GM23338 (cell line): ENCODE data around the gene TMEM123.

Source experiments
- CREB1 ChIP-seq: fragments of 250-450 bp; sonication (Bioruptor Pico); IDR thresholded peaks from 2 replicates; pipeline ENCODE4 v1.5.0; 2020; ENCODE audit warnings: low read depth, mild to moderate bottlenecking, moderate library complexity
- EZH2 ChIP-seq: fragments of 200-600 bp; sonication (generic); IDR thresholded peaks from one replicate; pipeline ENCODE4 v1.8.0; 2017; ENCODE audit warnings: antibody characterized with exemption, mild to moderate bottlenecking, low read depth; ENCODE audit not compliant: unreplicated experiment
- EZH2phosphoT487 ChIP-seq: fragments of 200-600 bp; sonication (generic); IDR thresholded peaks from one replicate; pipeline ENCODE4 v1.8.1; 2018; ENCODE audit warnings: antibody characterized with exemption; ENCODE audit not compliant: unreplicated experiment
- POLR2AphosphoS5 ChIP-seq: IDR thresholded peaks from 2 replicates; pipeline ENCODE4 v1.6.1; 2016; ENCODE audit warnings: antibody characterized with exemption, low read depth
- STAT1 ChIP-seq: IDR thresholded peaks from one replicate; pipeline ENCODE4 v1.6.1; 2016; ENCODE audit warnings: antibody characterized with exemption; ENCODE audit not compliant: unreplicated experiment
- ZNF114 ChIP-seq: fragments of 250-450 bp; sonication (Bioruptor Pico); IDR thresholded peaks from 2 replicates; pipeline ENCODE4 v1.5.0; 2020; ENCODE audit warnings: mild to moderate bottlenecking, moderate library complexity
- ZNF331 ChIP-seq: fragments of 250-450 bp; sonication (Bioruptor Pico); IDR thresholded peaks from 2 replicates; pipeline ENCODE4 v1.5.0; 2020; ENCODE audit warnings: low read depth, mild to moderate bottlenecking, moderate library complexity
- TF ChIP-seq, protein P1 (sequence below), 2 experiments: fragments of 200-600 bp in 1 of 2; sonication (generic) in 1 of 2; conservative IDR thresholded peaks; 2 replicates each; pipeline versions ENCODE4 v1.5.1 to v1.6.1; 2016 to 2017; ENCODE audit warnings: antibody characterized with exemption in 2 of 2, low read depth in 2 of 2, mild to moderate bottlenecking in 2 of 2, moderate library complexity in 1 of 2
- TF ChIP-seq, protein P2 (sequence below): IDR thresholded peaks from one replicate; pipeline ENCODE4 v1.6.1; 2018; ENCODE audit warnings: antibody characterized with exemption; ENCODE audit not compliant: unreplicated experiment
- TF ChIP-seq, protein P3 (sequence below): IDR thresholded peaks from 2 replicates; pipeline ENCODE4 v1.6.1; 2016; ENCODE audit warnings: antibody characterized with exemption
- TF ChIP-seq, protein P4 (sequence below): fragments of 250-450 bp; sonication (Bioruptor Pico); IDR thresholded peaks from 2 replicates; pipeline ENCODE4 v1.5.0; 2020; ENCODE audit warnings: mild to moderate bottlenecking, moderate library complexity

DNA sequence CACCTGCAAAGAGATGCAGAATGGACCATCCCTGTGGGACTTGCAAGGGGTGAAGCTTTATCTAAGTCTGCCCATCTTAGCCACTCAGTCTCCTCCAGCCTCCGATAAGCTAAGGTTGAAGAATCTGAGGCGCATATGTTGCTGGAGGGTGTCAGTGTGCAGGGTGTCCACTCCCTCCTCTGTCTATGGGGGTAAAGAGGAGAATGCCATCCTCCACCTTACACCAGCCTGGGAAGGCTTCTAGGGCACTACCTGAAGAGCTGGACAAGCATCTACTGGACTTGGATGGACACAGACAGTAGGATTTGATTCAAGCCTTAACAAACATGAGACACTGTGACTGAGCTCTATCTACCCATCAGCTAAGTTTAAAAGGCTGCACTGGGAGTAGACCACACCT is 46.5 kb downstream of the TMEM123 start:
- TF ChIP-seq, protein P1, sequence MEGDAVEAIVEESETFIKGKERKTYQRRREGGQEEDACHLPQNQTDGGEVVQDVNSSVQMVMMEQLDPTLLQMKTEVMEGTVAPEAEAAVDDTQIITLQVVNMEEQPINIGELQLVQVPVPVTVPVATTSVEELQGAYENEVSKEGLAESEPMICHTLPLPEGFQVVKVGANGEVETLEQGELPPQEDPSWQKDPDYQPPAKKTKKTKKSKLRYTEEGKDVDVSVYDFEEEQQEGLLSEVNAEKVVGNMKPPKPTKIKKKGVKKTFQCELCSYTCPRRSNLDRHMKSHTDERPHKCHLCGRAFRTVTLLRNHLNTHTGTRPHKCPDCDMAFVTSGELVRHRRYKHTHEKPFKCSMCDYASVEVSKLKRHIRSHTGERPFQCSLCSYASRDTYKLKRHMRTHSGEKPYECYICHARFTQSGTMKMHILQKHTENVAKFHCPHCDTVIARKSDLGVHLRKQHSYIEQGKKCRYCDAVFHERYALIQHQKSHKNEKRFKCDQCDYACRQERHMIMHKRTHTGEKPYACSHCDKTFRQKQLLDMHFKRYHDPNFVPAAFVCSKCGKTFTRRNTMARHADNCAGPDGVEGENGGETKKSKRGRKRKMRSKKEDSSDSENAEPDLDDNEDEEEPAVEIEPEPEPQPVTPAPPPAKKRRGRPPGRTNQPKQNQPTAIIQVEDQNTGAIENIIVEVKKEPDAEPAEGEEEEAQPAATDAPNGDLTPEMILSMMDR (conservative IDR thresholded peaks at IDR 0.05; ENCODE audit: low read depth in 2 of 2): no peak
- TF ChIP-seq EZH2: no peak
- TF ChIP-seq, protein P2, sequence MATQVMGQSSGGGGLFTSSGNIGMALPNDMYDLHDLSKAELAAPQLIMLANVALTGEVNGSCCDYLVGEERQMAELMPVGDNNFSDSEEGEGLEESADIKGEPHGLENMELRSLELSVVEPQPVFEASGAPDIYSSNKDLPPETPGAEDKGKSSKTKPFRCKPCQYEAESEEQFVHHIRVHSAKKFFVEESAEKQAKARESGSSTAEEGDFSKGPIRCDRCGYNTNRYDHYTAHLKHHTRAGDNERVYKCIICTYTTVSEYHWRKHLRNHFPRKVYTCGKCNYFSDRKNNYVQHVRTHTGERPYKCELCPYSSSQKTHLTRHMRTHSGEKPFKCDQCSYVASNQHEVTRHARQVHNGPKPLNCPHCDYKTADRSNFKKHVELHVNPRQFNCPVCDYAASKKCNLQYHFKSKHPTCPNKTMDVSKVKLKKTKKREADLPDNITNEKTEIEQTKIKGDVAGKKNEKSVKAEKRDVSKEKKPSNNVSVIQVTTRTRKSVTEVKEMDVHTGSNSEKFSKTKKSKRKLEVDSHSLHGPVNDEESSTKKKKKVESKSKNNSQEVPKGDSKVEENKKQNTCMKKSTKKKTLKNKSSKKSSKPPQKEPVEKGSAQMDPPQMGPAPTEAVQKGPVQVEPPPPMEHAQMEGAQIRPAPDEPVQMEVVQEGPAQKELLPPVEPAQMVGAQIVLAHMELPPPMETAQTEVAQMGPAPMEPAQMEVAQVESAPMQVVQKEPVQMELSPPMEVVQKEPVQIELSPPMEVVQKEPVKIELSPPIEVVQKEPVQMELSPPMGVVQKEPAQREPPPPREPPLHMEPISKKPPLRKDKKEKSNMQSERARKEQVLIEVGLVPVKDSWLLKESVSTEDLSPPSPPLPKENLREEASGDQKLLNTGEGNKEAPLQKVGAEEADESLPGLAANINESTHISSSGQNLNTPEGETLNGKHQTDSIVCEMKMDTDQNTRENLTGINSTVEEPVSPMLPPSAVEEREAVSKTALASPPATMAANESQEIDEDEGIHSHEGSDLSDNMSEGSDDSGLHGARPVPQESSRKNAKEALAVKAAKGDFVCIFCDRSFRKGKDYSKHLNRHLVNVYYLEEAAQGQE: no peak
- no peak for TF ChIP-seq EZH2phosphoT487
- no peak for TF ChIP-seq POLR2AphosphoS5
- TF ChIP-seq ZNF331 (CRISPR knock-in tag): no peak
- TF ChIP-seq, protein P3, sequence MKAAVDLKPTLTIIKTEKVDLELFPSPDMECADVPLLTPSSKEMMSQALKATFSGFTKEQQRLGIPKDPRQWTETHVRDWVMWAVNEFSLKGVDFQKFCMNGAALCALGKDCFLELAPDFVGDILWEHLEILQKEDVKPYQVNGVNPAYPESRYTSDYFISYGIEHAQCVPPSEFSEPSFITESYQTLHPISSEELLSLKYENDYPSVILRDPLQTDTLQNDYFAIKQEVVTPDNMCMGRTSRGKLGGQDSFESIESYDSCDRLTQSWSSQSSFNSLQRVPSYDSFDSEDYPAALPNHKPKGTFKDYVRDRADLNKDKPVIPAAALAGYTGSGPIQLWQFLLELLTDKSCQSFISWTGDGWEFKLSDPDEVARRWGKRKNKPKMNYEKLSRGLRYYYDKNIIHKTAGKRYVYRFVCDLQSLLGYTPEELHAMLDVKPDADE: no peak
- TF ChIP-seq, protein P4, sequence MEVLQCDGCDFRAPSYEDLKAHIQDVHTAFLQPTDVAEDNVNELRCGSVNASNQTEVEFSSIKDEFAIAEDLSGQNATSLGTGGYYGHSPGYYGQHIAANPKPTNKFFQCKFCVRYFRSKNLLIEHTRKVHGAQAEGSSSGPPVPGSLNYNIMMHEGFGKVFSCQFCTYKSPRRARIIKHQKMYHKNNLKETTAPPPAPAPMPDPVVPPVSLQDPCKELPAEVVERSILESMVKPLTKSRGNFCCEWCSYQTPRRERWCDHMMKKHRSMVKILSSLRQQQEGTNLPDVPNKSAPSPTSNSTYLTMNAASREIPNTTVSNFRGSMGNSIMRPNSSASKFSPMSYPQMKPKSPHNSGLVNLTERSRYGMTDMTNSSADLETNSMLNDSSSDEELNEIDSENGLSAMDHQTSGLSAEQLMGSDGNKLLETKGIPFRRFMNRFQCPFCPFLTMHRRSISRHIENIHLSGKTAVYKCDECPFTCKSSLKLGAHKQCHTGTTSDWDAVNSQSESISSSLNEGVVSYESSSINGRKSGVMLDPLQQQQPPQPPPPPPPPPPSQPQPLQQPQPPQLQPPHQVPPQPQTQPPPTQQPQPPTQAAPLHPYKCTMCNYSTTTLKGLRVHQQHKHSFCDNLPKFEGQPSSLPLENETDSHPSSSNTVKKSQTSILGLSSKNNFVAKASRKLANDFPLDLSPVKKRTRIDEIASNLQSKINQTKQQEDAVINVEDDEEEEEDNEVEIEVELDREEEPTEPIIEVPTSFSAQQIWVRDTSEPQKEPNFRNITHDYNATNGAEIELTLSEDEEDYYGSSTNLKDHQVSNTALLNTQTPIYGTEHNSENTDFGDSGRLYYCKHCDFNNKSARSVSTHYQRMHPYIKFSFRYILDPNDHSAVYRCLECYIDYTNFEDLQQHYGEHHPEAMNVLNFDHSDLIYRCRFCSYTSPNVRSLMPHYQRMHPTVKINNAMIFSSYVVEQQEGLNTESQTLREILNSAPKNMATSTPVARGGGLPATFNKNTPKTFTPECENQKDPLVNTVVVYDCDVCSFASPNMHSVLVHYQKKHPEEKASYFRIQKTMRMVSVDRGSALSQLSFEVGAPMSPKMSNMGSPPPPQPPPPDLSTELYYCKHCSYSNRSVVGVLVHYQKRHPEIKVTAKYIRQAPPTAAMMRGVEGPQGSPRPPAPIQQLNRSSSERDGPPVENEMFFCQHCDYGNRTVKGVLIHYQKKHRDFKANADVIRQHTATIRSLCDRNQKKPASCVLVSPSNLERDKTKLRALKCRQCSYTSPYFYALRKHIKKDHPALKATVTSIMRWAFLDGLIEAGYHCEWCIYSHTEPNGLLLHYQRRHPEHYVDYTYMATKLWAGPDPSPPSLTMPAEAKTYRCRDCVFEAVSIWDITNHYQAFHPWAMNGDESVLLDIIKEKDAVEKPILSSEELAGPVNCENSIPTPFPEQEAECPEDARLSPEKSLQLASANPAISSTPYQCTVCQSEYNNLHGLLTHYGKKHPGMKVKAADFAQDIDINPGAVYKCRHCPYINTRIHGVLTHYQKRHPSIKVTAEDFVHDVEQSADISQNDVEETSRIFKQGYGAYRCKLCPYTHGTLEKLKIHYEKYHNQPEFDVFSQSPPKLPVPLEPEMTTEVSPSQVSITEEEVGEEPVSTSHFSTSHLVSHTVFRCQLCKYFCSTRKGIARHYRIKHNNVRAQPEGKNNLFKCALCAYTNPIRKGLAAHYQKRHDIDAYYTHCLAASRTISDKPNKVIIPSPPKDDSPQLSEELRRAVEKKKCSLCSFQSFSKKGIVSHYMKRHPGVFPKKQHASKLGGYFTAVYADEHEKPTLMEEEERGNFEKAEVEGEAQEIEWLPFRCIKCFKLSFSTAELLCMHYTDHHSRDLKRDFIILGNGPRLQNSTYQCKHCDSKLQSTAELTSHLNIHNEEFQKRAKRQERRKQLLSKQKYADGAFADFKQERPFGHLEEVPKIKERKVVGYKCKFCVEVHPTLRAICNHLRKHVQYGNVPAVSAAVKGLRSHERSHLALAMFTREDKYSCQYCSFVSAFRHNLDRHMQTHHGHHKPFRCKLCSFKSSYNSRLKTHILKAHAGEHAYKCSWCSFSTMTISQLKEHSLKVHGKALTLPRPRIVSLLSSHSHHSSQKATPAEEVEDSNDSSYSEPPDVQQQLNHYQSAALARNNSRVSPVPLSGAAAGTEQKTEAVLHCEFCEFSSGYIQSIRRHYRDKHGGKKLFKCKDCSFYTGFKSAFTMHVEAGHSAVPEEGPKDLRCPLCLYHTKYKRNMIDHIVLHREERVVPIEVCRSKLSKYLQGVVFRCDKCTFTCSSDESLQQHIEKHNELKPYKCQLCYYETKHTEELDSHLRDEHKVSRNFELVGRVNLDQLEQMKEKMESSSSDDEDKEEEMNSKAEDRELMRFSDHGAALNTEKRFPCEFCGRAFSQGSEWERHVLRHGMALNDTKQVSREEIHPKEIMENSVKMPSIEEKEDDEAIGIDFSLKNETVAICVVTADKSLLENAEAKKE (CRISPR knock-in tag): no peak
- no peak for TF ChIP-seq STAT1
- TF ChIP-seq CREB1 (CRISPR knock-in tag): no peak
- TF ChIP-seq ZNF114: no peak
